HepG2 (cell line): Measurements from ENCODE around the gene GON4L. TPM values are rescaled to one million over a fixed set of nuclear protein-coding genes. Genes with fewer than 3 reads are reported as not detected.
A peak's percentile ranks its signal among the peaks of the same experiment; 100 is the strongest.

ENCODE experiments used
- ATAC-seq: fragments of 200-7000 bp; cut with Tn5 transposase; 3 replicates; pipeline ENCODE4 v1.9.1; 2020; ENCODE audit warnings: mild to moderate bottlenecking, moderate library complexity
- BruUV-seq: library from RNA; stranded (reverse); fragments of 400-500 nt; replicated peaks from 2 replicates; lab custom pipeline; 2021; lab: Mats Ljungman, UMichigan
- CTCF ChIA-PET: fragments of 300-600 bp; formaldehyde crosslinking; extraction: SDS; loops from one replicate; lab custom pipeline; 2021; ENCODE audit warnings: low total read pairs, inconsistent platforms, low intra/inter-chr PET ratio; lab: Yijun Ruan, JAX
- POLR2A ChIA-PET: fragments of 350-600 bp; sonication (Branson Sonifier 250); formaldehyde crosslinking; loops from one replicate; lab custom pipeline; 2020; ENCODE audit warnings: antibody characterized with exemption, inconsistent platforms; lab: Yijun Ruan, JAX
- DNase-seq: peaks from one replicate; pipeline ENCODE4 v3.0.0-alpha.2; 2015; ENCODE audit warnings: low spot score
- FAIRE-seq: peaks from 3 replicates; lab custom pipeline; 2011; peaks lifted over from hg19 to GRCh38; lab: Jason Lieb, UNC
- H2AFZ ChIP-seq: one replicate; pipeline ENCODE4 v1.6.1; 2011; ENCODE audit warnings: low read length, inconsistent platforms
- H3K27ac ChIP-seq: fragments of 300-600 bp; 3 replicates; pipeline ENCODE4 v1.8.0; 2011; ENCODE audit warnings: mixed run types, mild to moderate bottlenecking, mixed read lengths, low read length, inconsistent platforms; ENCODE audit not compliant: insufficient read depth; ENCODE audit errors: extremely low read length
- H3K27me3 ChIP-seq, 2 experiments: fragments of 200-600 bp in 1 of 2; 2 replicates in 1 of 2; 3 replicates in 1 of 2; pipeline versions ENCODE4 v1.6.0 to v1.8.0; 2011; ENCODE audit warnings: low read length in 2 of 2, mild to moderate bottlenecking in 2 of 2, moderate library complexity in 2 of 2, inconsistent platforms in 1 of 2; ENCODE audit not compliant: insufficient read depth in 2 of 2, control insufficient read depth in 1 of 2
- H3K36me3 ChIP-seq, 2 experiments: fragments of 200-600 bp in 1 of 2; replicated peaks in 1 of 2; 2 replicates in 1 of 2; 3 replicates in 1 of 2; pipeline versions ENCODE4 v1.5.1 to v1.8.0; 2011; ENCODE audit warnings: low read length in 2 of 2, inconsistent platforms in 1 of 2; ENCODE audit not compliant: insufficient read depth in 2 of 2, control insufficient read depth in 1 of 2
- H3K4me1 ChIP-seq: 2 replicates; pipeline ENCODE4 v1.5.1; 2012; ENCODE audit warnings: low read length, inconsistent platforms; ENCODE audit not compliant: insufficient read depth
- H3K4me2 ChIP-seq: 2 replicates; pipeline ENCODE4 v1.6.0; 2011; ENCODE audit warnings: low read depth, low read length, inconsistent platforms
- H3K4me3 ChIP-seq, 3 experiments: fragments of 200-600 bp in 1 of 3; sonication (generic), shearing (Covaris generic) in 1 of 3; replicated peaks in 1 of 3; 2 replicates each; pipeline ENCODE4 v1.5.1; 2011 to 2016; ENCODE audit warnings: low read length in 3 of 3, inconsistent platforms in 2 of 3, low read depth in 2 of 3, mild to moderate bottlenecking in 2 of 3, control low read depth in 1 of 3, mixed read lengths in 1 of 3; ENCODE audit not compliant: insufficient read depth in 1 of 3
- H3K79me2 ChIP-seq: one replicate; pipeline ENCODE4 v1.6.1; 2011; ENCODE audit warnings: low read length, inconsistent platforms; ENCODE audit not compliant: insufficient read depth
- H3K9ac ChIP-seq: 2 replicates; pipeline ENCODE4 v1.6.0; 2011; ENCODE audit warnings: mild to moderate bottlenecking, low read depth, low read length, inconsistent platforms; ENCODE audit not compliant: insufficient read depth
- H3K9me3 ChIP-seq: 2 replicates; pipeline ENCODE4 v1.5.1; 2012; ENCODE audit warnings: mild to moderate bottlenecking, low read length
- H4K20me1 ChIP-seq: 2 replicates; pipeline ENCODE4 v1.6.0; 2011; ENCODE audit warnings: inconsistent platforms, mild to moderate bottlenecking, low read length, moderate library complexity; ENCODE audit not compliant: insufficient read depth
- CAMTA2 ChIP-seq: sonication (generic); formaldehyde crosslinking; IDR thresholded peaks from 2 replicates; pipeline ENCODE4 v1.4.0; 2020; ENCODE audit warnings: mild to moderate bottlenecking, missing genetic modification reagents, borderline replicate concordance
- CBX2 ChIP-seq, 2 experiments: fragments of 200-600 bp in 1 of 2; sonication (generic); formaldehyde crosslinking in 1 of 2; IDR thresholded peaks; 2 replicates each; pipeline versions ENCODE4 v1.7.0 to v1.8.1; 2018 to 2022; ENCODE audit warnings: low read depth in 2 of 2, low read length in 1 of 2, mild to moderate bottlenecking in 1 of 2, missing genetic modification reagents in 1 of 2
- CTCF ChIP-seq: sonication (generic); formaldehyde crosslinking; IDR thresholded peaks from 2 replicates; pipeline ENCODE4 v1.5.0; 2020; ENCODE audit warnings: mild to moderate bottlenecking, missing genetic modification reagents, moderate library complexity
- HNF4G ChIP-seq, 2 experiments: sonication (generic) in 1 of 2; formaldehyde crosslinking in 1 of 2; IDR thresholded peaks; 2 replicates each; pipeline versions ENCODE4 v1.4.0 to v1.6.1; 2011 to 2020; ENCODE audit warnings: borderline replicate concordance in 2 of 2, low read depth in 2 of 2, mild to moderate bottlenecking in 2 of 2, low read length in 1 of 2, missing genetic modification reagents in 1 of 2, moderate library complexity in 1 of 2
- MAFF ChIP-seq: IDR thresholded peaks from 2 replicates; pipeline ENCODE4 v1.6.1; 2011; ENCODE audit warnings: low read depth, low read length, improper control_type of control experiment
- RAD21 ChIP-seq: fragments of 450-650 bp; formaldehyde crosslinking; IDR thresholded peaks from 2 replicates; pipeline ENCODE4 v1.5.0; 2020; ENCODE audit warnings: mild to moderate bottlenecking
- SAP130 ChIP-seq: IDR thresholded peaks from 2 replicates; pipeline ENCODE4 v1.6.1; 2016; ENCODE audit warnings: low read depth
- SMC3 ChIP-seq: IDR thresholded peaks from 2 replicates; pipeline ENCODE4 v1.6.1; 2011; ENCODE audit warnings: low read length, improper control_type of control experiment
- STAG1 ChIP-seq: sonication (generic); formaldehyde crosslinking; IDR thresholded peaks from 2 replicates; pipeline ENCODE4 v1.4.0; 2020; ENCODE audit warnings: missing genetic modification reagents
- TEAD3 ChIP-seq: optimal IDR thresholded peaks from 2 replicates; pipeline ENCODE3; 2016; ENCODE audit warnings: borderline replicate concordance
- THYN1 ChIP-seq: sonication (generic); formaldehyde crosslinking; IDR thresholded peaks from 2 replicates; pipeline ENCODE4 v1.8.1; 2023; ENCODE audit warnings: low read depth, mild to moderate bottlenecking, moderate library complexity, missing genetic modification reagents, borderline replicate concordance
- ZFP36 ChIP-seq: fragments of 150-350 bp; IDR thresholded peaks from 2 replicates; pipeline ENCODE4 v1.6.1; 2018; ENCODE audit warnings: borderline replicate concordance, low read length, low read depth; ENCODE audit not compliant: partially characterized antibody
- ZNF704 ChIP-seq: sonication (generic); formaldehyde crosslinking; IDR thresholded peaks from 2 replicates; pipeline ENCODE4 v1.8.1; 2023; ENCODE audit warnings: mild to moderate bottlenecking, inconsistent platforms, moderate library complexity, missing genetic modification reagents, borderline replicate concordance
- ZNF772 ChIP-seq: sonication (generic); formaldehyde crosslinking; IDR thresholded peaks from 2 replicates; pipeline ENCODE4 v1.5.0; 2020; ENCODE audit warnings: mild to moderate bottlenecking, missing genetic modification reagents
- WGBS: methylation state at CpG from one replicate; pipeline ENCODE4 v1.1.6; 2017; ENCODE audit warnings: low lambda C conversion rate; 5-methylcytosine and 5-hydroxymethylcytosine counted together
- in situ Hi-C: cut with HindIII; loops from 2 replicates; pipeline ENCODE4 v1.10.0; 2017; ENCODE audit warnings: low pct_unique_long_range_greater_than_20kb; ENCODE audit not compliant: extremely low pct_ligation_motif_present
- intact Hi-C: fragments of 100-400 bp; cut with micrococcal nuclease; formaldehyde crosslinking; loops from one replicate; pipeline ENCODE4 v1.10.0; 2022; ENCODE audit not compliant: unreplicated experiment
- polyA plus RNA-seq, 8 experiments: library from polyadenylated mRNA; depleted of rRNA in 3 of 8; stranded (reverse) in 7 of 8; unstranded in 1 of 8; fragments of >200 nt; fragmentation: Illumina TruSeq in 4 of 8; extraction: Trizol in 4 of 8; gene quantifications; 2 replicates each; pipeline versions ENCODE4 v1.2.1 to v1.2.3, GENCODE V29; 2011 to 2016; ENCODE audit warnings: low read depth in 4 of 8, missing spikeins in 1 of 8, mixed read lengths in 1 of 8; ENCODE audit not compliant: insufficient read depth in 1 of 8
- total RNA-seq, 5 experiments: library from RNA; depleted of rRNA; stranded (reverse); fragments of >200 nt; fragmentation: Illumina TruSeq; extraction: Trizol; gene quantifications; 2 replicates each; pipeline ENCODE4 v1.2.3, GENCODE V29; 2016; ENCODE audit warnings: low read depth in 1 of 5

GON4L gene
- total and polyA plus RNA-seq, 2 of the 13 experiments (the other 11 are each of a cell fraction or from before 2014, with no cell fraction given), result 14.6 to 19.6 TPM

GRCh38 chr1:155740995-155741394 lies 116.0 kb downstream of the GON4L start (continued):
- TF ChIP-seq CAMTA2 (CRISPR knock-in tag), result no peak

GRCh38 chr1:155729031-155729898 lies 127.7 kb downstream of the GON4L start:
- CTCF ChIA-PET, result no interaction called here
- 70% methylated on average over 12 of the region's 12 CpGs for WGBS
- in situ Hi-C loops, result no loop called here
- peak; percentile 25; the same call in 1 of the 2 replicates for TF ChIP-seq RAD21 (CRISPR knock-in tag)
- TF ChIP-seq ZNF704 (CRISPR knock-in tag), result no peak
- peak; percentile 60 for TF ChIP-seq TEAD3 (CRISPR knock-in tag)
- TF ChIP-seq THYN1 (CRISPR knock-in tag), result no peak
- TF ChIP-seq CBX2 (IDR thresholded peaks at IDR 0.05; ENCODE audit: low read depth, low read length), result no peak
- TF ChIP-seq CBX2 (CRISPR knock-in tag; IDR thresholded peaks at IDR 0.05; ENCODE audit: low read depth), result no peak
- TF ChIP-seq ZFP36, result no peak
- peak; percentile 73 for TF ChIP-seq CTCF (CRISPR knock-in tag)
- TF ChIP-seq MAFF, result peak; percentile 40; the same call in 1 of the 2 replicates
- no peak for TF ChIP-seq ZNF772
- peak; percentile 56 for TF ChIP-seq SMC3
- TF ChIP-seq SAP130 (CRISPR knock-in tag), result peak; percentile 45
- TF ChIP-seq HNF4G (IDR thresholded peaks at IDR 0.05; ENCODE audit: borderline replicate concordance, low read depth, low read length), result no peak
- TF ChIP-seq HNF4G (CRISPR knock-in tag; IDR thresholded peaks at IDR 0.05; ENCODE audit: borderline replicate concordance, low read depth), result no peak
- TF ChIP-seq STAG1 (CRISPR knock-in tag), result peak; percentile 72

More at GRCh38 chr1:155729031-155729898, 127.7 kb downstream of the GON4L start:
- intact Hi-C loops, result no loop called here
- H2AFZ ChIP-seq, result no peak overlapping the region
- ATAC-seq (peak; percentile 98), DNase-seq (peak; percentile 76), FAIRE-seq (peak; percentile 96)
- H3K9ac ChIP-seq, result no peak overlapping the region
- POLR2A ChIA-PET, result interaction anchor here (1.2 kb wide), 1 partner anchor 15 kb away, joined by 3 read pairs; no protein-coding TSS in a partner anchor
- H3K27ac ChIP-seq, result no peak overlapping the region
- H4K20me1 ChIP-seq, result no peaks in the 10 kb centered on the region
- BruUV-seq, result no TSS peak
- H3K9me3 ChIP-seq, result no peaks in the 10 kb centered on the region
- no peaks in the 10 kb centered on the region for H3K79me2 ChIP-seq
- peaks cover 2 to 20% of the 10 kb centered on the region in 2 experiments; a peak in 3 of 5 replicates for H3K36me3 ChIP-seq
- H3K27me3 ChIP-seq, result no peaks in the 10 kb centered on the region
- H3K4me2 ChIP-seq, result no peak overlapping the region
- H3K4me3 ChIP-seq, result no peak overlapping the region
- H3K4me1 ChIP-seq, result peaks cover 18% of the 10 kb centered on the region
